SK-N-MC (cell line): ENCODE data around the gene IQSEC1.

Experiments
- EZH2 ChIP-seq: fragments of 200-600 bp; sonication (generic); IDR thresholded peaks from one replicate; pipeline ENCODE4 v1.6.1; 2017; ENCODE audit warnings: antibody characterized with exemption
- FOXP2 ChIP-seq: optimal IDR thresholded peaks from 2 replicates; pipeline ENCODE3; 2011; ENCODE audit warnings: mild to moderate bottlenecking, moderate library complexity; ENCODE audit not compliant: insufficient read depth; ENCODE audit errors: extremely low read length, control extremely low read depth
- POLR2AphosphoS5 ChIP-seq: IDR thresholded peaks from 2 replicates; pipeline ENCODE4 v1.6.1; 2012; ENCODE audit warnings: mild to moderate bottlenecking, low read depth, low read length, borderline replicate concordance

DNA sequence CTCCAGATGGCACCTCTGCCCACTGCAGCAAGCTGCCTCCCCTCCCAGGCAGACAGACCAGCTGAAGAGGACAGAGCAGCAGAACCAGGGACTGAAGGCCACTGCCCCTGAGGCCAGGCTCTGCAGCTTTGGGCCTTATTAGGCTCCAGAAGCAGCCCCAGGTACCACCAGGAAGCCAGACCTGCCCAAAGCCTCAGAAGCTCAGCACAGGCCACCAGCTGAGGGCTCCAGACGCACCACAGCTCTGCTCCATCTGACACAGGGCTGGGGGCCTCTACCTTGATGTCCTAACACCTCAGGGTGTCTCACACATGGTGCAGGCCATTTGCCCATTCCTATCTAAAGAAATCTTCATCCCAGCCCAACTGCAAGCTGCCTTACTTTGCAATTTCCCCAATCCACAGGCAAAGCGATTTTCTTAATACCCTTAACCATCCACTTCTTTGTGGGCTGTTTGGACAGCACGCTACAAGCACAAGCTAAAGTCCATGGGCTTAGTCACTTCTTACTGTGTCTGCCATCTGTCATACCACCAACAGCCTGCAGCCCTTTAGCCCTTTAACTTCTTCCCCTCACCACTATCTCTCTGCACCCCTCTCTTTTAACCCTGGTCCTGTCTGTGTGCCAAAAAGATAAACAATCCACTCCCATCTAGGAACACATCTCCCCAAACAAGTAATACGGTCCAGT is 112.1 kb downstream of the IQSEC1 start:
- TF ChIP-seq EZH2 (no peak), POLR2AphosphoS5 (no peak), FOXP2 (no peak)
